SK-N-DZ (cell line): ENCODE measurements around the gene TEAD1.

Experiments
- DNase-seq: peaks from one replicate; pipeline ENCODE4 v3.0.0-alpha.2; 2015; ENCODE audit warnings: low spot score

TEAD1 gene

GRCh38 chr11:12832480-12833224 is 158.4 kb downstream of the TEAD1 start:
- DNase-seq: peak; percentile 53

DNA sequence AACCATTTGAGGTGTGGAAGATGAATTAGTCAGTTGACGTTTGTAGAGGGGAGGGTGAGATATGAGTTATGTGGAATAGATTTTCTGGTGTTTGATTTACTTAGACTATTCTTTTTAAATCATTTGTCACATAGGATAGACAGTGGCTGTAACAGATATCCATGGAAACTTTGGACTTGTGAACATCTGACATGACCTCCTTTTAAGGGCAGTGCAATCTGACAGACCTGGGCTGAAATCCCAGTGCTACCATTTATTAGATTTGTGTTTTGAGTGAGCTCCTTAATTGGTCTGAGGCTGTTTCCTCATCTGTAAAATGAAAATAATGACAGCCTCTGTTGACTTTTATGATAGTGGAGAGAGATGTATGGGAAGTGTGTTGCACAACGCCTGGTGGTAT is 159.9 kb downstream of the TEAD1 start:
- peak; percentile 29 for DNase-seq

DNA sequence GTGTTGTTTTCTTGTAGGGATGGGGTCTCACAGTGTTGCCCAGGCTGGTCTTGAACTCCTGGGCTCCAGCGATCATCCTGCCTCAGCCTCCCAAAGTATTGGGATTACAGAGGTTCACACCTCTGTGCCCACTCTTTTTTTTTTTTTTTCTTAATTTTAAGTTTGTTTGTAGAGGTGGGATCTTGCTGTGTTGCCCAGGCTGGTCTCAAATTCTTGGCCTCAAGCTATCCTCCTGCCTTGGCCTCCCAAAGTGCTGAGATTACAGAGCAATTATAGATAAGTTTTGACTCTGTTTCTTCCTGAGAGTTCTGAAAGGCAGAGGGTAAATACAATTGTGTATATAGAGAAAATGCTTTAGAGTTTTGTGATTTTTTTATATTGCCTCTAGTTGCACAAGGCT is 160.4 kb downstream of the TEAD1 start:
- DNase-seq: no peak

DNA sequence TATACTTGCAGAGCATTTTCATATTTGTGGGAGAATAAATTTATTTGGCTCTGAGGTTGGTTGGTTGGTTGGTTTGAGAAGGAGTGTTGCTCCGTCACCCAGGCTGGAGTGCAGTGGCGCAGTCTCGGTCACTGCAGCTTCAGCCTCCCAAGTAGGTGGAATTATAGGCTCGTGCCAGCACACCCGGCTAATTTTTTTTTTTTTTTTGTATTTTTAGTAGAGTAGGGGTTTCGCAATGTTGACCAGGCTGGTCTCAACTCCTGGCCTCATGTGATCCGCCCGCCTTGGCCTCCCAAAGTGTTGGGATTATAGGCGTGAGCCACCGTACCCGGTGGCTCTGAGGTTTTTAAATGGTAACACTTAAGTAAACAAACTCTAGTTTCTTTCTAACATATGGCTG is 161.1 kb downstream of the TEAD1 start:
- DNase-seq: no peak

GRCh38 chr11:12838463-12839123 is 164.4 kb downstream of the TEAD1 start:
- DNase-seq: no peak

DNA sequence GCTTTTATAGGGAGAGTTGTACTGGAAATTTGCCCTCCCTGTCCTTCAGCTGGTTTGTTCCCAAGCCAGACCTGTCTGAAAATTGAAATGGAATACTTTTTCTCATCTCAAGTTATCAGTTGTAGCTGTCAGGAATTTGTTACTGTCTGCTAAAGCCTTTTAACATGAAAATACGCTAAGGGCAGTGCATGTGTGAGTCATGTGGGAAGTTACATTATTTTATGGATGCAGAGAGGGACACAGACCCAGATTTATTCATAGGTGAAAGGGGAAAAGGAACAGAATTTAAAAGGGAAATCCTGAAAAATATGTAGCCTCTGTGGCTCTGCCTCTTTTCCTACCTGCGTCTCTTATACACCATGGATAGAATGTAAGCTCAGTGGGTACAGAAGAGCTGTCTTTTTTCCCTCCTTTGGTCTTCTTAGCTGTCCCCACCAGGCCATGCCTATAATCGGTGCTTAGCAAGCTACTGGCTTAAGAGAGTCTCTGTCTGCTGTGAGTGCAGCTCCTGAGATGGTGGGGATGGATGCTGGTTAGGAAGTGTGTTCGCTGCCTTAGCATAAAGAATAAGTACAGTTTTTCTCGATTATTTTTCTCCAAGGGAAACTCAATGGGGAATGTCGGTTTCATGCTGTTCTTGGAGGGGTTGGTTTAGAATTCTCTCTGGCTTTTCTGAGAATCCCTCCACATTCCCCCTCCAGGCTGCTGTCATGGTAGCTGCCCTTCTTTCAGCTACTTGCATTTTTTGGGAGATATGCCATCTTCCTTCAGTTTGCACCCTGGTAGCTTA is 166.8 kb downstream of the TEAD1 start:
- DNase-seq: no peak

DNA sequence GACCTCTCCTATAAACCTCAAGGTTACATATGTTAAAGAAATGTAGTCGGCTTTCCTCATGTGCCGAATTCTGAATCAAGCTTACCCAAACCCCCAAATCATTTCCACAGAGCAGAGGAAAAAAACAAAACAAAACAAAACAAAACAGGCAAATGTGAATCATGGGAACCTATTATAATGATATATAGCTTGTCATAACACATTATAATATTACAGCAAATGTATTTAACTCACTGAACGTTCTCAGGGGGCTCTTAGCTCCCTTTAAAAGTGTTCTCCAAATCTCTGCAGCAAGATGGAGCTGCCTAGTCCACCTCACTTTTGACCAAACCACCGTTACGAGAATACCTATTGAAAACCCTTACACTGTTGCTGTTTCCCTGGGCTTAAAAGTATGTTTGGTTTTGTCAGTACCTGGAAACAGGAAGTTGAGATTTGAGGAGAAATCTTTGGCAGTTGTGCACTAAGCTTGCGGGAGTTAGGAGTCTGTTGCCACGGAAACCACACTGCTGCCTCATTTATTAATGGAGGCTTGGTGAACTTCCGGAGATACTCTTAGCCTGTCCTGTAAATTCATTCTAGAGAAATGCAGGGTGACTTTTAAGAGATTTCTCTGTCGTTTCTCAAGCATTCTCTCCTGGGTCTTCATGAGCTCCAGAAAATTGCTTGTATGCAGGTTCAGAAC is 167.9 kb downstream of the TEAD1 start:
- DNase-seq: peak; percentile 38

GRCh38 chr11:12842933-12843636 is 168.9 kb downstream of the TEAD1 start:
- DNase-seq: peak; percentile 78

DNA sequence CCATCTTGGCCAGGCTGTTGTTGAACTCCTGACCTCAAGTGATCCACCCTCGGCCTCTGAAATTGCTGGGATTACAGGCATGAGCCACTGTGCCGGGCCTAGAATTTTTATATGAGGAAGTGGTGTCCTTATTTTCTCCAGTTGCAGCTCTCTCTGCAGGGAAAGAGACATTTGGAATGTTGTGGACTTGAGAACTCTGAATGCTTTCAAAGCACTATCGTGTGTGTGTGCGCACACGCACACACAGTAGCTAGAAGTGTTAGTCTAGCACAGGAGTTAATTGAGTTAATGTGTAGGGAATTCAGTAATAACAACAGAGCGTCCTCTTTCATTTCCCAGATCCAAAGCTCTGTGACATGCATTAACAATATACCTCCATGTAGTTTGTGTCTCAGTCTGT is 170.9 kb downstream of the TEAD1 start:
- DNase-seq: peak; percentile 17

DNA sequence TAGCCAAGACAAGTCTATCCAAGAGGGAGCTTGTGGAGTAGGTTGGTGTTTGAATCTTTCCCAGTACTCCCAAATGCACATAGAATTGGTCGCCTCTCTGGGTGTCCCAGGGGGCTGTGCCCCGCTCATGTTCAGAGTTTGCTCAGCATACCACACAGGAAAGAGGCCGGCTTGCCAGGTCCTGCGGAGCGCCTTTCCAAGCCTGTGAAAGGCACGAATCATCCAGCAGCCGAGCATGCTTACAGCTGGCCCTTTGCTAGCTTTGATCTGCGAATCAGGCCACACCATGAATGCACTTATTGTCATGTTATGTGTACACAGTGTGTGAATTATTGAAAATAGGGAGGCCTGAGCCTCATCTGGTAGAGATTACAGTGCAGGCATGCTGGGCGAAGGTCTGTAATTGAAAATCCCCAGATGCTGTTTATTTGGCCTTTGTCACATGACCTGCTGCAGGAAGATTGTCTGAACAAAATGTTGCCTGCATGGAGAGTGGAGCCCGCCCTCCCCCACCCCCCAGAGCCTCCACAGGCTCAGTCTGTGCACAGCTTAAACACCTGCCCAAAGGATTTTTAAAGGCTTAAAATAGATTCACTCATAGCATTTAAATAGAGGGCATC is 171.6 kb downstream of the TEAD1 start:
- DNase-seq: peak; percentile 96

- DNase-seq: no peak
Observed at GRCh38 chr11:12846786-12847615, 172.8 kb downstream of the TEAD1 start.

- DNase-seq: no peak
Observed at GRCh38 chr11:12848413-12848812, 174.2 kb downstream of the TEAD1 start.

DNA sequence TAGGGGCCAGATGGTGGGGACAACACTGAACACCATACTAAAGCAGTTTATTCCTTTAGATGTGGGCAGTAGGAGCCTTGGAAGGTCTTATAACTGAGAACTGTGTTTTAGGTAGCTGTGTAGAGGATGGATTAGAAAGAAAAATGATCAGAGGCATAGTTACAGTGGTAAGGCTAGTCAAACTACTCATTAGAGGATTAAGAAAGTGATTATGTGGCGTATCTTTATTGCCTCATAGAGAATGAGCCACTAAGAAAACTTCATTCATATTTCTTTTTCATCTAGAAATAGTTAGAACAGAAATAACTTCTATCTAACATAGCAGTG is 179.1 kb downstream of the TEAD1 start:
- no peak for DNase-seq

DNA sequence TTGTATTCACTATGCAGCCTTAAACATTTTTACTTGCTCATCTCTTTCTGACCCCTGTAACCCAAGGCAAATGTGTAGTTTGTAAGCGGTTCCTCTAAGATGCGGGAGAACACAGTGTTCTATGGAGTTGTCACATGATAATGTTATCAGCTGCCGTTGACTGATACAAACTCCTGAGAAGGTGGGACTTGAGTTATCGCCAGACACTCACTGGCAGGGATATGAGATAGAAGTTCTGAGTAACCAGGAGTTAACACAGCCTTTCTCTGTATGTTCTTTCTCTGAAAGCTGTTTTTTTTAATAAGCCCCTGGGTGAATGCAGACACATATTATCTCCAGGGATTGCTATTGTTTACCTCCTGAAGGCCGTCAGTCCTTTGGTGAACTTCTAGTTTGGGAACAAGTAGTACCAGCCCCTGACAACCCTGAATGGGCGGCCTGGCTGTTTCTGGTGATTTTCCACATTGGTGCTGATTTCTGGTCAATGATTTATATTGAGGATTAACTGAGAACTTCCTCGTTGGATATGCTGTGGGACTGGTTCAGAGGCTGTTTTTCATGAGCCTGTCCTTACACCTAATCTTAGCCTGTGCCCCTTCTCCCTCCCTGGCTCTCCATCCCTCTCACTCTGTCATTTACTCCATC is 179.6 kb downstream of the TEAD1 start:
- DNase-seq: no peak

GRCh38 chr11:12854297-12854661 is 180.1 kb downstream of the TEAD1 start:
- no peak for DNase-seq

DNA sequence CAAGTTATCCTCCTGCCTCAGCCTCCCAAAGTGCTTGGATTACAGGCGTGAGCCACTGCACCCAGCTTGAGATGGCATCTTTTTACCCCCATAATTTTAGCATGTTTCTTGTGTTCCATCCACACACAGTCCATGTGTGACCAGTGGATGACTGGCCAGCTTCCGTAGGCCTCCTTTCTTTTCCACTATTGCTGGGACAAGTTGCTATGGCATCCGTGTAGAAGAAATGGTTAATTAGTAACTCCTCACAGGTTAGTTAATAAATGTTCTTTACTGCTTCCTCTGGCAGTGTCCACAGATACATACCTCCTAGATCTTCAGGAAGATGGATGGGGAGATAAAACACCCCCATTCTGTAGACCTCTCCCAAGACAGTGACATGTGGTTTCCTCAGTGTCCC is 180.6 kb downstream of the TEAD1 start:
- no peak for DNase-seq

DNA sequence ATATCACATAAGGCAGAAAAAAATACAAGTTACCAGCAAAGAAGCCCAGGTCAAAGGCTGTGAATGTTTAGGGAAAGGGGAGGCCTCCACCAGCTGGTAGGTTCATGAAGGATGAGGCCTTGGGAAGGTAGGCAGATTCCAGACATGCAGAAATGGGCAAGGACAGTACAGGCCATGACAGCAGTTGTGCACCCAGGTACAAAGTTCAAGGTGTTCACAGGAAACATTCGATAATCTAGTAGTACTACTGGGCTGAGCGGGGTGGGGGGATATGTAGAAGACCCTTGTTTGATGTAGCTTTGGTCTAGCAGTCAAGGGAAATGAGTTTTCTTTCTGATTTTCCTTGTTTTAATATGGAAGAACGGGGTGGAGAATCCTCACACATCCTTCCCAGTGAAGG is 182.1 kb downstream of the TEAD1 start:
- DNase-seq: no peak

DNA sequence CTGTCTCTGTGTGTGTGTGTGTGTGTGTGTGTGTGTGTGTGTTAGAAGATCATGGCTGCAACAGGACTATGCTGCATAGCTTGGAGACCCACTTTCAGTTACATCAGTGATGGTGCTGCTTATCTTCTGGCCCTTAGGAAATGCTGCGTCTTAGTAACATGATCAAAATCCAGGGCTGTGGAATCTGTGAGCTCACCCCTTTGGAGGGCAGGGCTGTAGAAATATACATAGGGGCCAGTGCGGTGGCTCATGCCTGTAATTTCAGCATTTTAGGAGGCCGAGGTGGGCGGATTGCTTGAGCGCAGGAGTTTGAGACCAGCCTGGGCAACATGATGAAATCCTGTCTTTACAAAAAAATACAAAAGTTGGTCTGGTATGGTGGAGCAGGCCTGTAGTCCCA is 183.4 kb downstream of the TEAD1 start:
- no peak for DNase-seq

DNA sequence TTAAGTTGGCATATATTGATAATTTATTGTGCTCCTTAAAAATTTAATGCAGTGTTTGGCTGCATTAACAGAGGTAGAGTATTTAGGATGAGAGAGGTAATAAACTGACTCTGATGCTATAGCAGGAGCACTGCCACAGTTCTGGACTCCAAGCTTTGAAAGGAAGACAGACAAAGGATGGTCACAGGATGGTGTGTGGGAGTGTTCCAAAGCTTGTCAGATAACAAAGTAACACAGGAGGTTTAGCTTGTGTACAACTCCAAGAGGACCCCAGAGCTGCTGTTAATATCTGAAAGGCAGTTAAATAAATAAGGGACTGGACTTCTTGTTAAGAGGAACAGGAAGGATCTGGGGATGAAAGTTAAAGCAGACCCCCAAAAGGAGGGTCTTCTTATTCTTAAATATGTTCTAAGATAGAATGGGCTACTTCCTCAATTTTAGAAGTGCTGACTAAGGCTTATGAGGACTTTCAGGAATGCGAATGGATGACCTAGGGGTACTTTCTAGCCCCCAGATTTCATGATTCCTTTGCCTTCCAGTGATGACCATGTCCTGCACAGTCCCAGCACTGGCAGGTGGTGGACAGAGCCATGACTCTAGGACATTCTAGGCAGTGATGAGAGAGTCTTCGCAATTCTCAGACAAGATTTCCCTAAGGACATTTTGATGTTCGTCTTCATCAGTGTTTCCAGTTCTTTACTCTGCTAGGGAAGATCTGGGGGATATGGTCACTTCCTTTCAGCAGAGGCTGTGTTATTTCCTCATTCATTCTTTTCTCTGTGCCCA is 185.8 kb downstream of the TEAD1 start:
- no peak for DNase-seq
